ENCODE results near the gene CNGA1.

DNA sequence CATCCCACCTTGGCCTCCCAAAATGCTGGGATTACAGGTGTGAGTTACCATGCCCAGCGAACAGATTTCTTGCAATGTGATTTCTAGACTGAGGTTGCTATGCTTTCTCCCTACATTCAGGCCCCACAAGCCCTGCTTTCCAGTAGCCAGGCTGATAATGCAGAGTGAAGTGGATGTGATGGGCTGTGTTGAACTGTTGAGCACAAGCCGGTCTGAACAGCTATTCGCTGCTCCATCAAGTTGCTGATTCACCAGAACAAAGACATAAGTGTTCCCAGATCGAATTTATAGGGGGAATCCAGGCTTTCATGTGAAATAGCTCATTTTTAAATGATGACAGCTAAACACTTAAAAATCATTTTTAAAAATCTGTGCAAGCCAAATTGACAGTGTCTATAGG lies 8.0 kb upstream of the CNGA1 start:
- TF ChIP-seq EP300 (IDR thresholded peaks at IDR 0.05) (no peak), POLR2AphosphoS5 (IDR thresholded peaks at IDR 0.05) (no peak), POLR2A (IDR thresholded peaks at IDR 0.05) (no peak)
- TF ChIP-seq, protein P1, sequence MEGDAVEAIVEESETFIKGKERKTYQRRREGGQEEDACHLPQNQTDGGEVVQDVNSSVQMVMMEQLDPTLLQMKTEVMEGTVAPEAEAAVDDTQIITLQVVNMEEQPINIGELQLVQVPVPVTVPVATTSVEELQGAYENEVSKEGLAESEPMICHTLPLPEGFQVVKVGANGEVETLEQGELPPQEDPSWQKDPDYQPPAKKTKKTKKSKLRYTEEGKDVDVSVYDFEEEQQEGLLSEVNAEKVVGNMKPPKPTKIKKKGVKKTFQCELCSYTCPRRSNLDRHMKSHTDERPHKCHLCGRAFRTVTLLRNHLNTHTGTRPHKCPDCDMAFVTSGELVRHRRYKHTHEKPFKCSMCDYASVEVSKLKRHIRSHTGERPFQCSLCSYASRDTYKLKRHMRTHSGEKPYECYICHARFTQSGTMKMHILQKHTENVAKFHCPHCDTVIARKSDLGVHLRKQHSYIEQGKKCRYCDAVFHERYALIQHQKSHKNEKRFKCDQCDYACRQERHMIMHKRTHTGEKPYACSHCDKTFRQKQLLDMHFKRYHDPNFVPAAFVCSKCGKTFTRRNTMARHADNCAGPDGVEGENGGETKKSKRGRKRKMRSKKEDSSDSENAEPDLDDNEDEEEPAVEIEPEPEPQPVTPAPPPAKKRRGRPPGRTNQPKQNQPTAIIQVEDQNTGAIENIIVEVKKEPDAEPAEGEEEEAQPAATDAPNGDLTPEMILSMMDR (IDR thresholded peaks at IDR 0.05): no peak

All from sigmoid colon (tissue), 4 donors.